Activated naive CD4-positive, alpha-beta T cell treated with Interleukin-2 at 50 U/mL for 16 hours (primary cell): ENCODE data around the gene IFT20.

Experiments
- DNase-seq: peaks from one replicate; pipeline ENCODE4 v3.0.0-alpha.2; 2020

IFT20 gene, protein sequence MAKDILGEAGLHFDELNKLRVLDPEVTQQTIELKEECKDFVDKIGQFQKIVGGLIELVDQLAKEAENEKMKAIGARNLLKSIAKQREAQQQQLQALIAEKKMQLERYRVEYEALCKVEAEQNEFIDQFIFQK

DNA sequence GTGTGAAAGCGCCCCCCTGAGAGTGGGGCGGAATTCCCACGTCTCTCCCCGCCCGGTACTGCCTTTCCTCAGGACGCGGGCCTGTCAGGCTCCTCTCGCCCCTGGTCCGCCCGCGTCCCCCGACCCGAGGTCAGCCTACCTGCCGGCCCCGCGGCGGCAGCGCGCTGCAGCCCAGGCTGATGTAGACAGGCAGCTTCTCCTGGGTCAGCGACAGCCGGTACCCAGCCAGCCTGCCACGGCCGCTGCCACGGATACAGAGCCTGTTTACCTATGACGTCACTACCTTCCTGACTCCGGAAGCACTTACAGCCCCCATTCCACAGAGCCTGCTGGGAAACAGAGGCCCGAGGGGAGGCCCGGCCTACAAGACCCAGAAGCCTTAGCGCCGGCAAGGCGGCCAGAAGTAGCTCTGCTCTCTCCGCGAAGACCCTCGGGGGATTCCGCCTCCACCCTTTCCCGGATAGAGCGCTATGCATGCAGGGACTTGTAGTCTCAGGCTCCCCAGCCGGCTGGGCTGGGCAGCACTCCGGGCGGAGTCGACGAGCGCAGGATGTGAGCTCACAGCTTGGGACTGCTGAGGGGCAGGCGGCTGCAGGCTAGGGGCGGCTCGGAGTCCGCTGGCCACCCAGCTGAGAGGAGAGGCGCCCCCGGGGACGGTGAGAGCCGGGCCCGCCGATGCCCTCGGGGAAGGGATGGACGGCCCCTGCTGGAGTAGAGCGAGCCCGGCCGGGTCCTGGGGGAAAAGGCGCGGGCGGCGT, at the start of gene IFT20, which contains the start of gene TNFAIP1:
IFT20 (minus strand) TSS at position 272 of the 758 bp plus-strand sequence. CDS start 3,487 bp downstream, outside the sequence.
TNFAIP1 (plus strand) TSS at position 561 of the 758 bp plus-strand sequence. CDS start 3,761 bp downstream, outside the sequence.
- DNase-seq, result peak; percentile 98

DNA sequence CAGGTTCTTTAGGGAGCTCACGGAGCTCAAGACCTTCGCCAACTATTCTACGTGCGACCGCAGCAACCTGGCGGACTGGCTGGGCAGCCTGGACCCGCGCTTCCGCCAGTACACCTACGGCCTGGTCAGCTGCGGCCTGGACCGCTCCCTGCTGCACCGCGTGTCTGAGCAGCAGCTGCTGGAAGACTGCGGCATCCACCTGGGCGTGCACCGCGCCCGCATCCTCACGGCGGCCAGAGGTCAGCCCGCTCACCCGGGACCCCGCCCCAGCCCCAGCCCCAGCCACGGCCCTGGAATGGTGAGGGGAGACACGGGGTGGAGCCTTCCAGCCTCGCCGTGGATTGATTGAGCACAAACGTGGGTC, 49.7 kb upstream of the IFT20 start:
- DNase-seq, result no peak

DNA sequence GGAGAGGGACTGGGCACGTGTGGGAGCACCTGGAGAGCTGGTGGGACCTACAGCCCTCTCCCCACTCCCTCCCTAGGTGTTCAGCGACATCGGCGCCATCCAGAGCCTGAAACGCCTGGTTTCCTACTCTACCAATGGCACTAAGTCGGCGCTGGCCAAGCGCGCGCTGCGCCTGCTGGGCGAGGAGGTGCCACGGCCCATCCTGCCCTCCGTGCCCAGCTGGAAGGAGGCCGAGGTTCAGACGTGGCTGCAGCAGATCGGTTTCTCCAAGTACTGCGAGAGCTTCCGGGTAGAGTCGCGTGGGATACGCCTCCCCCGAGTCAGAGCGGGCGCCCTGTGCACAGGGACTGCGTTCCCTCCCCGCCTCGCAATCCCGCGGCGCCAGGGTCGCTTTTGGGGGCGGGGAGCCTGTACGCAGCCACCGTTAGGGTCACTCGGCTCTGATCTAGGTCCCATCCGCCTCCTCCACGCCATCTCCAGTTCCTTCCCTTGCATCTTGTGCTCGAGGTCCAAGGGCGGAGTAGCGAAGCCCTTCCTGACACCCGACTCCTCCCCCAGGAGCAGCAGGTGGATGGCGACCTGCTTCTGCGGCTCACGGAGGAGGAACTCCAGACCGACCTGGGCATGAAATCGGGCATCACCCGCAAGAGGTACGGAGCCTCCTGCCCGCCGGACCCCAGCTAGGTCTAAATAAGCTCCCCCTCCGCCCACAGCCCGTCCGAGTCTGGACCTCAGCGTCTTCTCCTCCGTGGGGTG, 49.2 kb upstream of the IFT20 start:
- peak; percentile 69 for DNase-seq

DNA sequence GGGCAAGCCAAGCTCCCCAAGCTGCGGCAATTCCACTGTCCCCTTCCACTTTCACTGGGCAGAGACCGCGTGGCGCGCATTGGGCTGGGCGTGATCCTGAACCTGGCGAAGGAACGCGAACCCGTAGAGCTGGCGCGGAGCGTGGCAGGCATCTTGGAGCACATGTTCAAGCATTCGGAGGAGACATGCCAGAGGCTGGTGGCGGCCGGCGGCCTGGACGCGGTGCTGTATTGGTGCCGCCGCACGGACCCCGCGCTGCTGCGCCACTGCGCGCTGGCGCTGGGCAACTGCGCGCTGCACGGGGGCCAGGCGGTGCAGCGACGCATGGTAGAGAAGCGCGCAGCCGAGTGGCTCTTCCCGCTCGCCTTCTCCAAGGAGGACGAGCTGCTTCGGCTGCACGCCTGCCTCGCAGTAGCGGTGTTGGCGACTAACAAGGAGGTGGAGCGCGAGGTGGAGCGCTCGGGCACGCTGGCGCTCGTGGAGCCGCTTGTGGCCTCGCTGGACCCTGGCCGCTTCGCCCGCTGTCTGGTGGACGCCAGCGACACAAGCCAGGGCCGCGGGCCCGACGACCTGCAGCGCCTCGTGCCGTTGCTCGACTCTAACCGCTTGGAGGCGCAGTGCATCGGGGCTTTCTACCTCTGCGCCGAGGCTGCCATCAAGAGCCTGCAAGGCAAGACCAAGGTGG, 46.0 kb upstream of the IFT20 start:
- DNase-seq, result no peak

DNA sequence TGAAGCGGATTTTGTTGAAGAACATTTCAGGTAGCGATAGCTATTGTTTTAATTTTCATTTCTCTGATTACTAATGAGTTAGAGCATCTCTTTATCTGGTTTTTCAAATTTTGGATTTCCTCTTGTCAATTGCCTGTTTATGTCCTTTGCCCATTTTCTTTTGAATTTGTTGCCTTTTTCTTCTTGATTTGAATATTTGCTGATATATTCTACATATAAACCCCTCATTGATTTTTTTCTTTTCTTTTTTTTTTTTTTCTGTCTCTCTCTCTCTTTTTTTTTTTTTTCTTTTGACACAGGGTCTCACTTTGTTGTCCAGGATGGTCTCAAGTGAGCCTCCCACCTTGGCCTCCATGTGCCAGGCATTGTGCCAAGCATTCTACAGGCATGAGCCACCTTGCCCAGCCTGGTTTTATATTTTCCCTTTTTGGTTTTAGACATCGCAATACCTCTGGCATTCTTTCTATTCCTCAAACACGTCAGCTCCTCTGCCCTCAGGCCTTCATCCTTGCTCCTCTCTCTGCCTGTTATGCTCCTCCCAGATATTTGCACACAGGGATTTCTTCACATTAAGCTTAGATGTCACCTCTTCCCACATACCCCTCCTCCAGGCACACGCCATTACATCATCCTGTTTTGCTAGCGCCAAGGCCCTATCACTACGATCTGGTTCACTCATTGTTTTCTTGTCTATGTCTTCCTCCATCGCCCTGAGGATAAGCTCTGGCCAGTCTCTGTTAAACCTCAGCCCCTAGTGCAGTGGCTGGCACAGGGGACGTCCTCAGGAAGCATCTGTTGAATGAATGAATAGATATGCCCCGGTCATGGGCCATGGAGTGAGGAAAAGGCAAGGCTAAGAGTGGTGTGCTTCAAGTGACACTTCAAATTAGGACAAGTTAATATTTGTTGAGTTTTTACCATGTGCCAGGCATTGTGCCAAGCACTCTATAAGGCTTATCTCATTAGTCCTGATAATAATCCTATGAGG, 44.8 kb upstream of the IFT20 start:
- DNase-seq, result no peak

DNA sequence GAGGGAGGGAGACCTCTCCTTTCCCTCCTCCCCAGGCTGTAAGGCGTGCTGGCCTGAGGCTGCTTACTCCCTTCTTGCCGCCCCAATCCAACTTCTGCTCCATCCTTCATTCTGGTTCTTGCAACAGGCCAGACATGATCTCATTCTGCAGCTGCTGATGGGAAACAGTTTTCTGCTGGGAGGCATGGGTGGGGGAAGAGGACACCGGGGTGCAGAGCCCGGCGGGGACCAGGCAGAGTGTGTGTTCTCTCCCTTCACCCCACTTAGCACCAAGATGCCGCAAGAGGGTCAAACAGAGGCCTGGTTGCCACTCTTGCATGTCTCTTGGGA, 37.6 kb upstream of the IFT20 start:
- DNase-seq, result no peak

DNA sequence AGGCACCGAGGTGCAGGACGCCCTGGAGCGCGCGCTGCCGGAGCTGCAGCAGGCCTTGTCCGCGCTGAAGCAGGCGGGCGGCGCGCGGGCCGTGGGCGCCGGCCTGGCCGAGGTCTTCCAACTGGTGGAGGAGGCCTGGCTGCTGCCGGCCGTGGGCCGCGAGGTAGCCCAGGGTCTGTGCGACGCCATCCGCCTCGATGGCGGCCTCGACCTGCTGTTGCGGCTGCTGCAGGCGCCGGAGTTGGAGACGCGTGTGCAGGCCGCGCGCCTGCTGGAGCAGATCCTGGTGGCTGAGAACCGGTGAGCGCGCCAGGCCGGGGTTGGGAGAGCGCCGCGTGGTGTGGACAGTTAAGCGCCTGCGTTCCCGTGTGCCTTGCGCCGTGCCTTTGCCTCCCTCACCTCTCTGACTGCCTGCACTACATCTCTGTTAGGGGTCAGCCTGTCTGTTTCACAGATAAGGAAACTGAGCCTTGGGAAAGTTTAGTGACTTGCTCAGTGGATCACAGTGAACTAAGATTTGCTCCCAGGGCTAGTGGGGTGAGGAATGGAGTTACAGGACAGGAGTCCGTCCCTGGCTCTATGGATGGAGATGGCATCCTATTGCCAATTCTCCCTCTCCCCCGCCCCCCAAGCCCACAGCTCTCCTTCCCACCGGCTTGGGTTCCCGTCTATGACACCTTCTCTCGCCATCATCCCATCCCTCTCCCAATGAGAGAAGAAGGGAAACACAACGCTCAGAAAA, 37.1 kb upstream of the IFT20 start:
- peak; percentile 25 for DNase-seq

DNA sequence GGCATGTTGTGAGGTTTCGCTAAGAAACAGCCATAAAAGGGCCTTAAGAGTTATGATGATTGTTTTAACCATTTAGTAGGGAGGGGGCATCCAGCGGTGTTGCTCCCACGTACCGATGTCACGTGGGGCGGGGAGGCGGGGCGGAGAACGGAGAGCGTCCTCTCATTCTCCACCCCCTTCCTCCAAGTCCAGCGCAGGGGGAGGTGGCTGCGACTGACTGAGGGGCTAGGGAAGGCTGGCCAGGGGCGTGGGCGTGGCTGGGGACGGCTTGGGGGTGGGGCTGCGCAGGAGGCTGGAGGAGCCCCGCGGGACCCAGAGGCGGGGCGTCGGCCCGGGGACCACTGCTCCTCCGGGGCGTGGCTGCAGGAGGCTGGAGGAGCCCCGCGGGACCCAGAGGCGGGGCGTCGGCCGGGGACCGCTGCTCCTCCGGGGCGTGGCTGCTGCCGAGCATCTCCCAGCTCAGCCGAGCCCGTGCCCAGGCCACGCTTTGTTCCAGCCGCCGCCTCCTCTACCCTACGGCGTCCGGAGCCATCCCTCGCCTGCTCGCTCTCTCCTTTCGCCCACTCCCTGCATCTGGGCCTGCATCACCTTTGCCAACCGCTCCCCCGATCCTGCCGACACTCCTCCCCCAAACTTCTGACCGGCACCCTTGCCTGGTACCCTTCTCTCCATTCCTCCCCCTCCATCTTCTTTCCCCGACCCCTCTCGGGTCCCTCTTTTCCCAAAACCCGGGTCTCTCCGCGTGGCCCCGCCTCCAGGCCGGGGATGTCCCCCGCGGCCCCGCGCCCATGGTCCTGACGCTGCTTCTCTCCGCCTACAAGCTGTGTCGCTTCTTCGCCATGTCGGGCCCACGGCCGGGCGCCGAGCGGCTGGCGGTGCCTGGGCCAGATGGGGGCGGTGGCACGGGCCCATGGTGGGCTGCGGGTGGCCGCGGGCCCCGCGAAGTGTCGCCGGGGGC, 36.3 kb upstream of the IFT20 start, which contains the start of gene SARM1:
SARM1 (plus strand) TSS at position 450 of the 958 bp plus-strand sequence; CDS start at position 789, 339 bp downstream.
- DNase-seq, result peak; percentile 86

DNA sequence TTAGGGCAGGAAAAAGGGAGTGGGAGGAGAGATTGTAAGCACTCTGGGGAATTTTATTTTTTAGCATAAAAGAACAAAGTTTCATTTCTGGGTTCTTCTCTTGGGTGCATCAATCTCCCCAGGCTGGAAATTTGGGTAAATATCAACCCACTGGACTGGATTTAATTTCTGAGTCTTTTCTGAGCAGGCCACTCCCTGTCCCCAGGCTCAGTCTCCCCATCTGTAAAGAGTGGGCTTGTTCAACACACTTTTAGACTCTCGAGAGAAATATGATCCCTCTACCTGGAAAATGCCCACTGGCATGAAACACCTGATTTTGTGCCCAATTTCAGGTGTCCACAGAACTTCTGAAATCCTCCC, 35.5 kb upstream of the IFT20 start:
- no peak for DNase-seq

DNA sequence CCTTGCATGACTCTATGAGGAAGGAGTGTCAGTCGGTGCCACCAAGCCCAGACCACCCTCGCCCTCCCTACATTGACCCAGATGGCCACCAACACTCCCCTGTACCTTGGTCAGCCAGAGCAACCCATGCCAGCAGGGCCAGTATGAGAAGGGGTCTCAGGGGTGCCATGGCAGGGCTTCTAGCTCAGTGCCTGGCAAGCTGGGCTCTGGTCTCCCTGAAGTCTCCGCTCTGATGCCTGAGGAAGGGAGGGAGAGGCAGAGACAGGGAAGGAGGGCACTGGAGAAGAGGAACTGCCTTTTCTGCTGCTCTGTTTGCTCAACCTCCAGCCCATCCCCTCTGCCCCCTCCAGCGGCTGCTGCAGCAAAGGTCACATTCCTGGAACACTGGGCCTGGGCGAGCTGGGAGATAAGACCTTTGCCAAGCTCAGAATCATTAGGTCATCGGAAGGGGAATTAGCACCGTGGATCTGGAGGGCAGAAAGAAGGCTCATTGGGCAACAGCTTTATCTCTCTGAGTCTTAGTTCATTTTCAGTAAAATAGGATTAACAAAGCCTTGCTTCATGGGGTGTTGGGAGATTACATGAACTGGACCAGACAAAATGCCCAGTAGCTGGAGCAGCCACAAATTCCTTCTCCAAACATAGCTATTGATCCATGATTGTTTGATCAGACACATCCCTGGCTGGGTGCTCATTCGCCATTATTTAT, 34.9 kb upstream of the IFT20 start, which contains the start of gene VTN:
VTN (minus strand) TSS at position 273 of the 709 bp plus-strand sequence; CDS start at position 169, 104 bp downstream.
- DNase-seq, result no peak

DNA sequence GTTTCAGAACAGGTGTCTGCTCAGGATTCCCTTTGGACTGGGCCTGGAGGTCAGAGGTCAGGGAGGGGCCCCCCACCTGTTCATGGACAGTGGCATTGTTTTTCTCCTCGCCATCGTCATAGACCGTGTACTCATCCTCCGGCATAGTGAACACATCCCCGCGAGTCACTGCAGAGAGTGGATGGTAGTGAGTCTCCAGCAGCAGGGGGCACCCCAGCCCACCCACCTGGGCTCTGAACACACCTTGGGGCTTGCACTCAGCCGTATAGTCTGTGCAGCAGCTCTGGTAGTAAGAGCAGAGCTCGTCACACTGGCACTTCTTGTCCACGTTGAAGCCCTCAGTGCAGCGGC, 34.4 kb upstream of the IFT20 start:
- DNase-seq, result no peak

DNA sequence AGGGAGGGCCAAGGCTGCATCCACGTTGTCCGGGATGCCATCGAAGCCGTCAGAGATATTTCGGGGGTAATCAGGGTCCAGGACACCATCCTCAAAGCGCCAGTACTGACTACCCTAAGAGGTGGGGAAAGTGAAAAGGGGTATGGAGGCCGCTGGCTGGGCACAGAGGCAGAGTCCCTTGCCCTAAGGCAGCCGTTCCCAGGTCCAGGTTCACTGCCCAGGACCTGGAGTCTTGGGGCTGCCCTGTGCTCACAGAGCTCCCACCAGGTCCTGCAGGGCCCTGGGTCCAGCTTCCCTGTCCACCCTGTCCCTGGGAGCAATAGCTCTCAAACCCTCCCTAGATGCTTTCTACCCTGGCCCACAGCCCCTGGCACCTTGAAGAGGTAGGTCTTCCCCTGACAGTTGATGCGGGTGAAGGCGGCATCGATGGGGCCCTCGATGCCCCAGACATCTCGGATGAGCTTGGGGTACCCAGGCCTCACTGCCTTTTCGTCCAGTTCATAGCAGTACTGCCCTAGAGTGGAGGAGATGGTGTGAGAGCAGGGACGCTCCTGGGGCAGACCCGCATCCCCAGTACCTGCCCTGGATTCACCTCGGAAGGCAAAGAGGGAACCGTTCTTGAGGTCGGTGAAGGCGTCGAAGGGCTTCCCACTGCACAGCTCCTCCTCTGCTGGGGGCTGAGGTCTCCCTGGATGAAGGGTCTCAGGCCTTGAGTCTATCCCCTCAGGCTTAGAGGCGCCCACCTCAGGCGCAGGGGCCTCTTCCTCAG, 33.8 kb upstream of the IFT20 start:
- DNase-seq, result no peak

DNA sequence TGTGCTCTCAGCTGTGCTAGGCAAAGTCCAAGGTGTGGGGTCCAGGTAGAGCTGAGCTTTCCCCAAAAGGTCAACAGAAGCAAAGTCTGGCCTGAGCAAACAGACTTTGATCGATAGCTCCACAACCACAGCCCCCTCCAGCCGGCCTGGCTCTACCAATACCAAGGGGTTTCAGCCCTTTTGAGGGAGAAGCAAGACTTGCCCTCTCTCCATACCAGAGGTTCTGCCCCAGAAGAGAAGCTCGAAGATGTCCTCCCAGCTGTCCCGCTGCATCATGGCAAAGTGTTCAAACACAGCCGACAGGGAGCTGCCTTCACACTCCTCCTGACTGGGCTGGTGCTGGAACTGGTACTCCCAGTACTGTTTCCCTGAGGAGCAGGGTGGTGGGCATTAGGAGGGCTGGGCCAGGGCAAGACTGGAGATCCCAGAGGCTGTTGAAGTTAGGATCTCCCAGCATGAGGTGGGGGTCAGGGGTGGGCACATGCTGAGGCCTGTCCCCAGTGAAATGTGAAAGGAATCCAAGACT, 33.1 kb upstream of the IFT20 start:
- no peak for DNase-seq

DNA sequence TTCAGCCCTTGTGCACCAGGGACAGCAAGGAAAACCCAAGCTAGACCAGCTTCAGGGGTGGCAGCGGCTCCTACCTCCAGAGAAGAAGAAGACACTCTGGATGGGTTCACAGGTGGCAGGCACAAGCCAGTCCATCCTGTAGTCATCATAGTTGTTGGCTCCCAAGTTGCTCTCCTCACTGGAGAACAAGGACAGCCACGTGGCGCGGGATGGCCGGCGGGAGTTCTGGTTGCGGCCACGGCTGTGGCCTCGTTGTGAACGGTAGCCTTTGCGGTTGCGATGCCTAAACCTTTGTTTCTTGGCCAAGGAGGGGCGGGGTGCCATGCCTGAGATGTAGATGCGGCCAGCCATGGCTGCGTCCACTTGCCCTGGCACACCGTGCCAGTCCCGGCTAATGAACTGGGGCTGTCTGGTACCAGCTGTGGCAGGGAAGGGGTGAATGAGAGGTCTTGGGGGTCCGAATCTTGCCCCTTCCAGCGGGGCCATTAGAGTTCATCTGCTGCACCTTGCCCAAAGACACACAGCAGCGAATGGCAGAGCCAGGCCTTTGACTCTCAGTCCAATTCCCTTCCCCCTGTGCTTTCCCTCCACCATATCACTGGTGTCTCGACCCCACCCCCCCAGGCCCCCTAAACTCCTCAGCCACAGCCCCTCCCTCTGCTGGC, 32.5 kb upstream of the IFT20 start:
- no peak for DNase-seq

DNA sequence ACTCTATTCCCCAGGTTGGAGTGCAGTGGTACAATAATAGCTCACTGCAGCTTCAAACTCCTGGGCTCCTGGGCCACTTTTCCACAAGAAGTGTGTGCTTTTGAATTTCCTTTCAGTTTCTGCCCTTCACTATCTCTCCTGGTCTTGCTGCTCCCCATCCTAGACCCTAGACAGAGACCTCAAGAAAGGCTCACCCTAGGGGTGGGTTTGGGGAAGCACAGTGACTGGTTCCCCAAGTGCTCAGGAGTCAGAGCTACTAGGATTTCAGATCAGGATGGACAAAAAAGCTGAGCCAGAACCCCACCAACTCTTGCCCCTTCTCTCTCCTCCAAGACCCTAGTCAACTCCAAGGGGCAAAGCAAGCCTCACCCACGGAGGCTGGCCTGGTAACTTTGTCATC, 31.3 kb upstream of the IFT20 start:
- DNase-seq, result no peak

DNA sequence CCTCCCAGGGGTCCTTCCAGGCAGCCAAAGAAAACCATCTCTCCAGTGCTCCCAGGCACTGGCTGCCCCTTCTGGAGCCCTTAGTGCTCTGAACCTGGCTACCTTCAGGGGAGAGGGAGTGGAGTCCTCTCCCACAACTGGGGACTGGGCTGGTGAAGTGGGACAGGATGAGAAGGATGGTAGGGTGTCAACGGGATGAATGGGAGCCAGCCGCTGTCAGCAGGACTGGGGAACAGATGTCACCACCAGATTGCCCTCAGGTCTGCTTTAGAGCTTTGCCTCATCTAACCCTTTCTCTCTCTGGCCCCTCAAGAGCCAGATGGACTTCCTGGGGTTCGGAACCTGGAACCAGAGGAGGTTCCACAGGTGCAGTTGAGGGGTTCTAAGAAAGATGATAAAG, 30.2 kb upstream of the IFT20 start:
- DNase-seq, result no peak

DNA sequence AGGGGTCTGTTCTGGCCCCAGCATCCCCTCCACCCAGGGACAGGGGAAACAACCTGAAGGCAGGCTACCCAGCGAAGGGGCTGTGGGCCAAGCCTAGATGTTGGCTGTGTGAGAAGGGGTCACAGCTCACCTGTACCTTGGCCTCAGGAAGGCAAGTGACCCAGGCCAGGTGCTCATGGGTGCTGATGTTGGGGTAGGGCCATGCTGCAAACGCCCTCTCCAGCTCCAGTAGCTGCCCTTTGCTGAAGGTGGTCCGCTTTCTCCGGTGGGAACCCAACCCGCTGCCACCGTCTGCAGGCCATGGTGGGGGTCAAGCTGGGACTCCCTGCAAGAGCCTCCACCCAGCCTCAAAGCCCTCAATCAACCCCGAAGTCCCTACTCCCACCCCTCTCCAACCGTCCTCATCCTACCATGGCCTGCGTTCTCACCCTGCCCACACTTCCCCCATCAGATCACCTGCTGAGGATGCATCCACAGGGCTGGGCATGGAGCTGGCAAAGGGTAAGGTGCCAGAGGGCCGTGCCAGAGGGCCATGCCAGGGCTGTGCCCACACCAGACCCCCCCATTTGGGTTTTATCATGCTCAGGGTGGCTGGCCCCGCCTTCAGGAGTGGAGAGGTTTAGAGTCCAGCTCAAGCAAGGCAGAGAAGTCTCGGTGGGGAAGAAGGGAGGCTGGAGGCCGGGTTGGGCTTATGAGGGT, 29.5 kb upstream of the IFT20 start, which contains the start of gene SEBOX:
SEBOX (minus strand) TSS at position 535 of the 699 bp plus-strand sequence; CDS start at position 487, 48 bp downstream.
- no peak for DNase-seq
